ENCODE measurements around the gene MAGI2.

GRCh38 chr7:77985232-77985973 lies 1468.1 kb downstream of the MAGI2 start:
- TF ChIP-seq CTCF (IDR thresholded peaks at IDR 0.05) (no peak), POLR2A (IDR thresholded peaks at IDR 0.05) (no peak)
